Transverse colon (tissue), 4 donors: ENCODE results near the gene BHLHA9. TPM values are rescaled to one million over a fixed set of nuclear protein-coding genes. Genes with fewer than 3 reads are reported as not detected.

Source experiments
- DNase-seq: peaks from one replicate; pipeline ENCODE4 v3.0.0-alpha.2; 2019
- H3K27ac ChIP-seq, 4 donors: fragments of 200-600 bp; sonication (generic); 2 replicates each; pipeline ENCODE4 v1.5.1; 2016 to 2018; ENCODE audit warnings: inconsistent platforms in 4 of 4
- H3K27me3 ChIP-seq: fragments of 200-600 bp; sonication (generic); 2 replicates; pipeline ENCODE4 v1.5.1; 2017; ENCODE audit warnings: inconsistent platforms
- H3K36me3 ChIP-seq, 4 donors: fragments of 200-600 bp; sonication (generic); 2 replicates each; pipeline ENCODE4 v1.5.1; 2017 to 2019; ENCODE audit warnings: inconsistent platforms in 4 of 4
- H3K4me1 ChIP-seq, 4 donors: fragments of 200-600 bp; sonication (generic); 2 replicates each; pipeline ENCODE4 v1.5.1; 2017 to 2020; ENCODE audit warnings: inconsistent platforms in 4 of 4
- H3K4me3 ChIP-seq, 4 donors: fragments of 200-600 bp; sonication (generic); 1 replicate in 1 of 4; 2 replicates in 3 of 4; pipeline versions ENCODE4 v1.5.1 to v1.6.1; 2017 to 2019; ENCODE audit warnings: inconsistent platforms in 4 of 4
- H3K9me3 ChIP-seq, 2 donors: fragments of 200-600 bp; sonication (generic); 2 replicates each; pipeline ENCODE4 v1.5.1; 2017 to 2019; ENCODE audit warnings: inconsistent platforms in 2 of 2
- EP300 ChIP-seq: sonication (generic); formaldehyde crosslinking; IDR thresholded peaks from one replicate; pipeline ENCODE4 v1.6.1; 2017; ENCODE audit warnings: antibody characterized with exemption, low read depth
- POLR2A ChIP-seq: fragments of 450-650 bp; IDR thresholded peaks from one replicate; pipeline ENCODE4 v1.6.1; 2016; ENCODE audit warnings: antibody characterized with exemption, mild to moderate bottlenecking, moderate library complexity
- POLR2AphosphoS5 ChIP-seq, 3 donors: sonication (generic); formaldehyde crosslinking; IDR thresholded peaks; one replicate each; pipeline ENCODE4 v1.6.1; 2016; ENCODE audit warnings: antibody characterized with exemption in 3 of 3
- WGBS, 2 donors: methylation state at CpG; one replicate each; pipeline ENCODE4 v1.1.5; 2018; ENCODE audit warnings: low coverage in 1 of 2; 5-methylcytosine and 5-hydroxymethylcytosine counted together
- in situ Hi-C, 4 donors: fragments of 200-750 bp; cut with MboI; loops; one replicate each; pipeline versions ENCODE4 v1.15.0 to v1.15.1; 2017; ENCODE audit warnings: low sequenced_read_pairs in 3 of 4, low pct_ligation_motif_present in 1 of 4, low pct_unique_long_range_greater_than_20kb in 1 of 4
- intact Hi-C: fragments of 100-400 bp; cut with DNase I; formaldehyde crosslinking; loops from one replicate; pipeline ENCODE4 v1.15.1; 2023; ENCODE audit warnings: low total_unique reads
- total RNA-seq, 4 donors: library from RNA; depleted of rRNA; stranded (reverse); fragments of >200 nt; gene quantifications; one replicate each; pipeline ENCODE4 v1.1.0, GENCODE V29; 2016
- TF ChIP-seq, protein P1 (sequence below), 5 experiments: fragments of 200-600 bp in 3 of 5; fragments of 450-650 bp in 2 of 5; sonication (generic) in 3 of 5; IDR thresholded peaks; 1 replicate in 2 of 5; 2 replicates in 3 of 5; pipeline ENCODE4 v1.5.1; 2016 to 2017; ENCODE audit warnings: antibody characterized with exemption in 5 of 5, inconsistent platforms in 3 of 5, mild to moderate bottlenecking in 2 of 5, moderate library complexity in 1 of 5

BHLHA9 gene
- total RNA-seq, 4 donors from 2014 or later = not detected

DNA sequence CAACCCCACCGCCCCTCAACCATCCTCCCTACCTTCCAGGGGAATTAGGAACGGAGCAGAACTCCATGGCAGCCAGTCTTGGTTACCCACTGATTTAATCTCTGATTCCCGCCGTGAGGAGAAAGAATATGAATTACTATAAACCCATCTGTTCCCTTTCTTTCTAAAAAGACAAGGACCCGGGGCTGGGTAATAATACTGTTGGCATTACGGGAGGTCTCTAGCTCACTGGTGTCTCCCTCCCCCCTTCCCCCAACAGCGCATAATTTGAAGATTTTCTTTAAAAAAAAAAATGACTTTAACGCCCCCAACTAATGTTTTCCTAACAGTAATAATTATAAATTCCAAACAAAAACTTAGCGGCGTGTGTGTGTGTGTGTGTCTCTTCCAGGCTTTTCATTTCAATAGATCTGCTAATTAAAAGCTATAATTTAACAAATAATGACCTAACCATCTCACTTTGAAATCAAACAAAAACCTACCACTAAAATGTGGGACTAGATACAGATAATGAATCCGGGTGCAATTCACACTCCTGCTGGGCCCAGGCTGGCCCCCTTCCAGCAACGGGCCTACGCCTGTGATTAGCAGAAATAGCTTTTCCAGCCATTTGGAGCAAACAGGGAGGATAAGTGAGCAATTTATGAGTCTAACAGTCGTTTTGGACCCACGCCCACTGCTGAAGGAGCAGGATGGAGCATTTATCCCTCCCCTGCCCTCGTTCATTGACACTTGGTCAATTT, 18.2 kb upstream of the BHLHA9 start:
- TF ChIP-seq POLR2AphosphoS5 (IDR thresholded peaks at IDR 0.05) (no peak), POLR2A (no peak), EP300 (no peak)
- TF ChIP-seq, protein P1, sequence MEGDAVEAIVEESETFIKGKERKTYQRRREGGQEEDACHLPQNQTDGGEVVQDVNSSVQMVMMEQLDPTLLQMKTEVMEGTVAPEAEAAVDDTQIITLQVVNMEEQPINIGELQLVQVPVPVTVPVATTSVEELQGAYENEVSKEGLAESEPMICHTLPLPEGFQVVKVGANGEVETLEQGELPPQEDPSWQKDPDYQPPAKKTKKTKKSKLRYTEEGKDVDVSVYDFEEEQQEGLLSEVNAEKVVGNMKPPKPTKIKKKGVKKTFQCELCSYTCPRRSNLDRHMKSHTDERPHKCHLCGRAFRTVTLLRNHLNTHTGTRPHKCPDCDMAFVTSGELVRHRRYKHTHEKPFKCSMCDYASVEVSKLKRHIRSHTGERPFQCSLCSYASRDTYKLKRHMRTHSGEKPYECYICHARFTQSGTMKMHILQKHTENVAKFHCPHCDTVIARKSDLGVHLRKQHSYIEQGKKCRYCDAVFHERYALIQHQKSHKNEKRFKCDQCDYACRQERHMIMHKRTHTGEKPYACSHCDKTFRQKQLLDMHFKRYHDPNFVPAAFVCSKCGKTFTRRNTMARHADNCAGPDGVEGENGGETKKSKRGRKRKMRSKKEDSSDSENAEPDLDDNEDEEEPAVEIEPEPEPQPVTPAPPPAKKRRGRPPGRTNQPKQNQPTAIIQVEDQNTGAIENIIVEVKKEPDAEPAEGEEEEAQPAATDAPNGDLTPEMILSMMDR (IDR thresholded peaks at IDR 0.05) = no peak
- in situ Hi-C loops = loop anchor here in 3 of 4 donors (10.0 to 25.0 kb wide), 2 partner anchors 83 to 260 kb away; partner anchors contain the start of gene INPP5K (in 2 of the 3)

DNA sequence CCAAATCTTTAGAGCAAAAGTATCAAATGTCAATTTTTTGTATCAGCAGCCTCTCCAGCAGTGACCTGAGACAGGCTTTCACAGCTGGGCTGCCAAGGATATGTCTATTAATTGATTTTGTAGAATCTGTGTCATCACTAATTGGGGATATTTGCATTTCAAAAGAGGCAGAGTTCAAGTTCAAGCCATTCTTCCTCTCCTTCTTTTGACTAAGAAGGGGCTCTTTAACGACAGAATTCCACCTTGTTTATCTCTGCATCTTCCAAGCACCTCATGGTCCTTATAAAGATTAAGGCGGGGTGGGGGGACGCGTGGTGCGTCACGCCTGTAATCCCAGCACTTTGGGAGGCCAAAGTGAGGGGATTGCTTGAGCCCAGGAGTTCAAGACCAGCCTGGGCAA, 15.2 kb upstream of the BHLHA9 start:
- 64% methylated on average over 6 of the region's 6 CpGs; no CpG with 5 or more reads in 1 of the 2 donors for WGBS, 2 donors
- TF ChIP-seq EP300 (no peak), POLR2A (no peak), POLR2AphosphoS5 (IDR thresholded peaks at IDR 0.05) (no peak)
- TF ChIP-seq, protein P1 (IDR thresholded peaks at IDR 0.05) = no peak
- no peaks in the 10 kb centered on the region for H3K9me3 ChIP-seq
- no peaks in the 10 kb centered on the region for H3K36me3 ChIP-seq
- peaks cover 4% of the 10 kb centered on the region for H3K27me3 ChIP-seq
- H3K4me3 ChIP-seq = no peak overlapping the region
- in situ Hi-C loops = loop anchor here (5.0 to 25.0 kb wide), 3 partner anchors 77 to 257 kb away; partner anchors contain the start of gene INPP5K (in 2 of the 4)
- peaks cover 0 to 25% (median 10%) of the 10 kb centered on the region in 4 donors for H3K4me1 ChIP-seq
- intact Hi-C loops = no loop called here
- no peak overlapping the region for H3K27ac ChIP-seq
- DNase-seq = no peak

More for the DNA sequence above, 18.2 kb upstream of the BHLHA9 start:
- Histone ChIP-seq H3K9me3 (no peaks in the 10 kb centered on the region), H3K4me3 (no peak overlapping the region), H3K4me1 (peaks cover 0 to 17% (median 5%) of the 10 kb centered on the region in 4 donors), H3K27me3 (no peaks in the 10 kb centered on the region), H3K27ac (peak overlapping the region in 2 of 4 donors; percentile 36 to 44), H3K36me3 (no peaks in the 10 kb centered on the region)
- DNase-seq = no peak
- 58 to 62% methylated on average over 6 to 16 of the region's 16 CpGs for WGBS, 2 donors
- intact Hi-C loops = no loop called here

DNA sequence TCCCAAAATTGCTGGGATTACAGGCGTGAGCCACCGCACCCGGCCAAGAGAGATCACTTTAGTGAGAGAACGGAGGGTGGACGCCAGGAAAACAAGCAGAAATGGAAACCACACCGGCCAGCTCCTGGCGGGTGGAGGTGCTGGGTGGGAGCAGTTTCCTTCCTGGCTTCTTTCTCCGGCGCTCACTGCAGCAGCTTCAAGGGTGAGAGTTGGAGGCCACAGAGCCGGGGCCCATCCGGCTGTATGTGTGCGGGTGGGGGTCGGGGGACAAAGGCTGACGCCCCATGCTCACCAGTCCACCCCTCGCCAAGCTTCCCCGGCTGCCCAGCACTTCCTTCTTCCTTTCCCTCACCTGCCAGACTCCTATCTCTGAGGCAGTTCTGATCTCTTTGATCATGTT, 13.5 kb upstream of the BHLHA9 start:
- DNase-seq = no peak
- in situ Hi-C loops = loop anchor here (5.0 to 25.0 kb wide), 3 partner anchors 76 to 256 kb away; partner anchors contain the start of gene INPP5K (in 2 of the 4)
- H3K27me3 ChIP-seq = peaks cover 7% of the 10 kb centered on the region
- TF ChIP-seq POLR2A = no peak
- no peak for TF ChIP-seq POLR2AphosphoS5 (IDR thresholded peaks at IDR 0.05)
- no peak for TF ChIP-seq EP300
- TF ChIP-seq, protein P1 (IDR thresholded peaks at IDR 0.05) = no peak
- intact Hi-C loops = no loop called here
- H3K4me1 ChIP-seq = peaks cover 0 to 29% (median 14%) of the 10 kb centered on the region in 4 donors
- H3K36me3 ChIP-seq = no peaks in the 10 kb centered on the region
- no peaks in the 10 kb centered on the region for H3K9me3 ChIP-seq
- WGBS, 2 donors = 49% methylated on average over 16 of the region's 16 CpGs; no CpG with 5 or more reads in 1 of the 2 donors
- H3K27ac ChIP-seq = no peak overlapping the region
- H3K4me3 ChIP-seq = no peak overlapping the region

DNA sequence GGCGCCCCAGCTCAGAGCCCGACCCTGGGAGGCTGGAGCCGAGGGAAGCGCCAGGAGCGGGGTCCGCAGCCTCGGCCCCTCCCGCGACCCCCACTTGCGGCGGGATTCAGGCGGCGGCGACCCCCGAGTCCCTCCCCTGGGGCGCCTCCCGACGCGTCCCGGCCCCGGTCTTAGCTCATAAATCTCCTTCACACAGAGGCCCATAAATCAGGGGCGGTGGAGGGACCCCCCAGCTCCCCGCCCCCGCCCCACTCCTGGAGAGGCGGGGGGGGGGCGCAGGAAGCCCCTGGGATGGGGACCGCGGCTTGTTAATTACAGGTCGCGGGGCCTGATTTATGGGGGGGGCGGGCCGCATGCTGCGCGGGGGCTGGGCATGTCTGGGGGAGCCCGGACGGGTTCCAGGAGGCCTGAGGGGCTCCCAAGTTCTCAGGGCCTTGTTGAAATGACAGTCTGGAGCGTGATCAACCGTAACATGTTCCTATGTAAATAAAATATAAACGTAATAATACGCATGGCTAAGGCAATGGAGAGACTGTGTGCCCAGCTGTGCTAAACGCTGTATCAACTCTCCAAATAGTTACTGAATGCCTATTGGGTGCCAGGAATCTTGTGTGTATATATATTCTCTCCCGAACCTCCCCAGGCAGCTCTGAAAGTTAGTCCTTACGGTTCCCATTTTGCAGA, 10.0 kb upstream of the BHLHA9 start:
- in situ Hi-C loops (loop anchor here in 2 of 4 donors (25.0 kb wide), 1 partner anchor 252 kb away; the partner anchor contains the start of gene INPP5K (in 2 of the 2)), intact Hi-C loops (loop anchor here (5.0 kb wide), 1 partner anchor 257 kb away; the partner anchor contains the start of gene INPP5K)
- WGBS, 2 donors = 11 to 21% methylated on average over 7 to 36 of the region's 43 CpGs
- H3K27ac ChIP-seq = peak overlapping the region; percentile 58 to 79 (median 70)
- no peak for DNase-seq
- no peak for TF ChIP-seq POLR2A
- TF ChIP-seq POLR2AphosphoS5 (IDR thresholded peaks at IDR 0.05) = no peak
- TF ChIP-seq, protein P1 (IDR thresholded peaks at IDR 0.05) = no peak
- TF ChIP-seq EP300 = no peak
- peak overlapping the region; percentile 31 to 54 (median 38) for H3K4me3 ChIP-seq
- no peaks in the 10 kb centered on the region for H3K9me3 ChIP-seq
- no peaks in the 10 kb centered on the region for H3K36me3 ChIP-seq
- peaks cover 0 to 13% (median 9%) of the 10 kb centered on the region in 4 donors for H3K4me1 ChIP-seq
- H3K27me3 ChIP-seq = peaks cover 7% of the 10 kb centered on the region
